Progenitor cell of endocrine pancreas (in vitro differentiated cells): Measurements from ENCODE around the gene SPTBN1. TPM values are rescaled to one million over a fixed set of nuclear protein-coding genes. Genes with fewer than 3 reads are reported as not detected.
A peak's percentile ranks its signal among the peaks of the same experiment; 100 is the strongest.

Source experiments
- DNase-seq: peaks from one replicate; pipeline ENCODE4 v3.0.0; 2021; ENCODE audit warnings: low spot score; ENCODE audit not compliant: unreplicated experiment
- H3K27ac Mint-ChIP-seq: 2 replicates; pipeline ENCODE4 v1.8.0; 2021; ENCODE audit warnings: mild to moderate bottlenecking, moderate library complexity, mixed read lengths
- H3K27me3 Mint-ChIP-seq: 2 replicates; pipeline ENCODE4 v1.8.0; 2021; ENCODE audit warnings: mixed read lengths
- H3K36me3 Mint-ChIP-seq: 2 replicates; pipeline ENCODE4 v1.8.0; 2022; ENCODE audit warnings: mixed read lengths; ENCODE audit not compliant: insufficient read depth
- H3K4me1 Mint-ChIP-seq: 2 replicates; pipeline ENCODE4 v1.8.0; 2021; ENCODE audit warnings: low read depth, mixed read lengths
- H3K4me3 Mint-ChIP-seq: 2 replicates; pipeline ENCODE4 v1.8.0; 2021; ENCODE audit warnings: low read depth, mild to moderate bottlenecking, moderate library complexity, mixed read lengths
- H3K9me3 Mint-ChIP-seq: 2 replicates; pipeline ENCODE4 v1.8.0; 2021; ENCODE audit warnings: low read depth, mixed read lengths
- CTCF ChIP-seq: fragments of 200-600 bp; sonication (generic); IDR thresholded peaks from one replicate; pipeline ENCODE4 v1.5.0; 2021; ENCODE audit warnings: antibody characterized with exemption, mild to moderate bottlenecking; ENCODE audit not compliant: unreplicated experiment
- total RNA-seq: library from RNA; stranded (reverse); gene quantifications from 2 replicates; pipeline ENCODE4 v1.2.1, GENCODE V29; 2021

Gene SPTBN1
- total RNA-seq, 1 donor from 2014 or later: 287 TPM

GRCh38 chr2:54676656-54677055 is 220.5 kb downstream of the SPTBN1 start:
- no peak overlapping the region for H3K27ac Mint-ChIP-seq

GRCh38 chr2:54677476-54678265 is 221.5 kb downstream of the SPTBN1 start:
- Mint-ChIP-seq H3K4me3 (no peak overlapping the region), H3K9me3 (no peaks in the 10 kb centered on the region), H3K36me3 (peaks cover 2% of the 10 kb centered on the region), H3K27me3 (peaks cover 7% of the 10 kb centered on the region), H3K4me1 (peaks cover 6% of the 10 kb centered on the region), H3K27ac (no peak overlapping the region)
- no peak for DNase-seq
- TF ChIP-seq CTCF: no peak

More at GRCh38 chr2:54676656-54677055, 220.5 kb downstream of the SPTBN1 start:
- Mint-ChIP-seq H3K9me3 (no peaks in the 10 kb centered on the region), H3K4me1 (peaks cover 9% of the 10 kb centered on the region), H3K4me3 (no peak overlapping the region), H3K27me3 (peaks cover 7% of the 10 kb centered on the region), H3K36me3 (peaks cover 7% of the 10 kb centered on the region)
- no peak for DNase-seq
- no peak for TF ChIP-seq CTCF

- no peak overlapping the region for H3K27ac Mint-ChIP-seq
- TF ChIP-seq CTCF: no peak
- no peaks in the 10 kb centered on the region for H3K4me1 Mint-ChIP-seq
- H3K27me3 Mint-ChIP-seq: peaks cover 7% of the 10 kb centered on the region
- DNase-seq: no peak
- H3K9me3 Mint-ChIP-seq: no peaks in the 10 kb centered on the region
- H3K36me3 Mint-ChIP-seq: peaks cover 2% of the 10 kb centered on the region
- H3K4me3 Mint-ChIP-seq: no peak overlapping the region
These were observed 222.6 kb downstream of the SPTBN1 start for GRCh38 chr2:54678719-54679118.

- Mint-ChIP-seq H3K27ac (peak overlapping the region; percentile 5), H3K9me3 (no peaks in the 10 kb centered on the region), H3K27me3 (peaks cover 7% of the 10 kb centered on the region), H3K4me3 (no peak overlapping the region), H3K4me1 (no peaks in the 10 kb centered on the region), H3K36me3 (no peaks in the 10 kb centered on the region)
- no peak for TF ChIP-seq CTCF
- DNase-seq: no peak
These were observed 224.4 kb downstream of the SPTBN1 start for GRCh38 chr2:54680397-54681041.

- Mint-ChIP-seq H3K36me3 (no peaks in the 10 kb centered on the region), H3K27ac (no peak overlapping the region), H3K4me3 (no peak overlapping the region), H3K27me3 (peaks cover 7% of the 10 kb centered on the region), H3K4me1 (no peaks in the 10 kb centered on the region), H3K9me3 (no peaks in the 10 kb centered on the region)
- DNase-seq: no peak
- no peak for TF ChIP-seq CTCF
These were observed 225.3 kb downstream of the SPTBN1 start for GRCh38 chr2:54681416-54681815.
